Measurements from ENCODE around the gene MLXIP.

MLXIP gene

GRCh38 chr12:122126342-122126635 is 47.7 kb downstream of the MLXIP start:
- DNase-seq (ENCODE audit: low read depth): no peak

GRCh38 chr12:122126713-122127597 is 48.4 kb downstream of the MLXIP start:
- no peak for DNase-seq (ENCODE audit: low read depth)

- no peak for DNase-seq (ENCODE audit: low read depth)
Observed at GRCh38 chr12:122127839-122128238, 49.3 kb downstream of the MLXIP start.

- no peak for DNase-seq (ENCODE audit: low read depth)
Observed at GRCh38 chr12:122128481-122128880, 49.9 kb downstream of the MLXIP start.

GRCh38 chr12:122129131-122129530 is 50.6 kb downstream of the MLXIP start:
- no peak for DNase-seq (ENCODE audit: low read depth)

GRCh38 chr12:122130150-122130549 is 51.6 kb downstream of the MLXIP start:
- no peak for DNase-seq (ENCODE audit: low read depth)

- no peak for DNase-seq (ENCODE audit: low read depth)
Observed at GRCh38 chr12:122133192-122133950, 54.8 kb downstream of the MLXIP start.

GRCh38 chr12:122135437-122136031 is 57.0 kb downstream of the MLXIP start:
- no peak for DNase-seq (ENCODE audit: low read depth)

- DNase-seq (ENCODE audit: low read depth): no peak
Observed at GRCh38 chr12:122137229-122137628, 58.7 kb downstream of the MLXIP start.

- no peak for DNase-seq (ENCODE audit: low read depth)
Observed at GRCh38 chr12:122137681-122138080, 59.1 kb downstream of the MLXIP start.

- DNase-seq (ENCODE audit: low read depth): no peak
Observed at GRCh38 chr12:122138181-122138580, 59.6 kb downstream of the MLXIP start.

- DNase-seq (ENCODE audit: low read depth): no peak
Observed at GRCh38 chr12:122138616-122139015, 60.1 kb downstream of the MLXIP start.

GRCh38 chr12:122139266-122139665 is 60.7 kb downstream of the MLXIP start:
- DNase-seq (ENCODE audit: low read depth): no peak

- no peak for DNase-seq (ENCODE audit: low read depth)
Observed at GRCh38 chr12:122139941-122140340, 61.4 kb downstream of the MLXIP start.

GRCh38 chr12:122140467-122141257 is 62.1 kb downstream of the MLXIP start:
- no peak for DNase-seq (ENCODE audit: low read depth)

- DNase-seq (ENCODE audit: low read depth): no peak
Observed at GRCh38 chr12:122141911-122142725, 63.6 kb downstream of the MLXIP start.

GRCh38 chr12:122142857-122143256 is 64.3 kb downstream of the MLXIP start:
- DNase-seq (ENCODE audit: low read depth): no peak

- no peak for DNase-seq (ENCODE audit: low read depth)
Observed at GRCh38 chr12:122144885-122145284, 66.3 kb downstream of the MLXIP start.

GRCh38 chr12:122145505-122146330 is 67.2 kb downstream of the MLXIP start:
- no peak for DNase-seq (ENCODE audit: low read depth)

GRCh38 chr12:122147514-122148290 is 69.1 kb downstream of the MLXIP start:
- no peak for DNase-seq (ENCODE audit: low read depth)

All from activated gamma-delta T cell treated with anti-CD3 and anti-CD28 coated beads, Interleukin-2, amount 50 U/mL, for 16 hours (primary cell).